Epidermal melanocyte (primary cell): ENCODE data around the gene SMLR1.
"Not testable (repeated sequence)": the region's sequence is repeated elsewhere in the genome, so short reads cannot be mapped to it uniquely, and the experiment has no call there.

ENCODE experiments used
- DNase-seq: peaks from one replicate; pipeline ENCODE4 v3.0.0; 2011; ENCODE audit warnings: low spot score; ENCODE audit not compliant: insufficient read length

The SMLR1 gene

DNA sequence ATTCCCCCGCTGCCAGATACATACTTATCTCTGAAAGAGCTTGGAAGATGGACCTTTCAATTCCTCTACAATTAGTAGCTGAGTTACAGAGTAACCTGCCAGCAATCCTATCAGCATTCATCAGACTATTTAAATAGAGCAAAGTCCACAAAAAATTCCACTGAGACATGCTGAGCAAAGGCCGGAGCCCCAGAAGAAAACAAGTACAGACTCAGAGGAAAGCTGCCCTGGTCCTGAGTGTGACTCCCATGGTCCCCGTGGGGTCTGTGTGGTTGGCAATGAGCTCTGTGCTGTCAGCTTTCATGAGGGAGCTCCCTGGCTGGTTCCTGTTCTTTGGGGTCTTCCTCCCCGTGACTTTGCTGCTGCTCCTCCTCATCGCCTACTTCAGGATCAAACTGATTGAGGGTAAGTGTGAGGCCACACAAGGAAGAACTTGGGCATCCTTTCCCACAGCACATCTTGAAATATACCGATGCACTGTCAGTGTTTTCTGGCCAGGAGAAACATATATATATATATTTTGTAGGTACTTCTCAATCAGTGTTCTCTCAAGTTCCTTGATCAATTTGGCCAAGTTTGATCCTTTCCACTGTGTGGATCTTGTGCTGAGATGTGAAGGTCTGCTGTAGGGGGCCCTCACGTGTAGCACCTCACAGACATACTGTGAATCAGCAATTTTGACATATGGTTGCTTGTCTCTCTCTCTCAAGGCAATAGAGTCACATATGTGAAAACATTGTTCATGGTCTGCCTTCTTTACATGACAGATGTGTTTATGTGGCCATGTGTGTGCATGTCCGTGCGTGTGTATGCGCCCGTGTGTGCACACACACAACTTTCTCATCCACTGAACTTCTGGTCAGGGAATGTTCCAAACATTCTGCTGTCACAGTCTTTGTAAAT, at the start of gene SMLR1:
Gene SMLR1, plus strand, starts transcription at position 160 of the 903 bp plus-strand sequence. Its CDS starts 8 bp downstream, at position 168.
- DNase-seq, result no peak

DNA sequence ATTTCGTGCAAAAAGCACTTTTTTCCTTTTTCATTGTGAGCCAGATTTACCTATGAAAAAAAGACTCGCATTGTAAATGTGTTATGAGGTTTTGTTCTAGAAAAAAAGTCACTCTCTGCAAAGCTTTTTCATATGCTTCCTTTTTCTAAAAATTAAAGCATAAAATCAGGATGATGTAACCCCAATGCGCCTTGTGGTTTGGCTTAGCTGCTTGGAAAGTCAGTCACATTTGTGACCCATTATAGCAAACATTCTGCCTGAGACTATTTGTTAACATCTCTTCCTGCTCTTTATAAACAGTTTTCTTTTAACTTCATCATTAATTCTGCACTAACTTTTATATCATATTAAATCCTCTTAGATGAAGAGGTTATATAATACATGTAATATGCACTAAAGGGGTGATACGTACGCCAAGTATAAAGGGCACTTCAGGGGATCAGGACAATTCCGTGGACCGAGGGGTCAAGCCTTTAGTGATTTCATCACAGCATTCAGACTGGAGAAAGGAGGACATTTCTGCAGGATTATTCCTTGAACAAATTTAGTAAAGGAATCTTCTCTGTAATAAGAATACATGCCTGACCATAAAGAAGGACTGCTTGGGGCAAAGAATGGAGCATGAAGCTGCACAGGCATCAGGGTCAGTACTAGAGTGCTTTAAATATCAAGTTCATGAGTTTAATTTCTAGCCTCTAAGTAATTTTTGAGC, 48.1 kb upstream of the SMLR1 start:
- peak; percentile 40 for DNase-seq

DNA sequence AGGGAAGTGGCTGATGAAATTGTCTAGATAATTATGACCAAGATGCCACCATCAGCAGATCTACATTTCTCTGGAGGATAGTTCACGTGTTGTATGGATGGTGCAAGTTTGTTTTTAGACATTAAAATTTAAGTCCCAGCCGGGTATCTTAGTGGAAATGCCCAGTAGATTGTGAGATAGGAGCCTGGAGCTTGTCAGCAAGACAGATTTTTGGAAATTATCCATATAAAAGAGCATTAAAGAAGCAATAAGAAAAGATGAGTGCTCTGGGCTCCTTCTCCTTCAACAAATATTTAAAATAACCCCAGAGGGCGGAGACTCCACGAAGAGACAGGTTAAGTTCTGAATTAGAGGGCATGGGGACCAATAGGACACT, 47.6 kb upstream of the SMLR1 start:
- DNase-seq, result no peak

DNA sequence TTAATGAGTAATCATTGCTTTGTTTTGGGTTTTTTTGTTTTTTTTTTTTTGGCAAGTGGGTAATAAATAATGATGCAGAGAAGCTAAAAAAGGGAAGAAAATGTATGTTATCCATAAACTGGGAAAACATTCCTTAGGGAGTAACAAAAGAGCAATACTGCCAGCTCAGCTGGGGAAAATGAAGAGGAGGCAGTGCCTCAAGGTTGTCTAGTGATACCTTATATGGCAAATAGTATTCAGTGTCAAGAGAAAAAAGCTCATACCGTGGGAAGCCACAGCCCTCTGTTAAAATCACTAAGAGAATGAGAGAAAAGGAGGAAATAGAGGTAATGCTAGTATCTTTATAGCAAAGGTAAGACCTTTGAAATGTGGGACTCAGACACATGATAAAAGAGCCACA, 47.1 kb upstream of the SMLR1 start:
- no peak for DNase-seq

DNA sequence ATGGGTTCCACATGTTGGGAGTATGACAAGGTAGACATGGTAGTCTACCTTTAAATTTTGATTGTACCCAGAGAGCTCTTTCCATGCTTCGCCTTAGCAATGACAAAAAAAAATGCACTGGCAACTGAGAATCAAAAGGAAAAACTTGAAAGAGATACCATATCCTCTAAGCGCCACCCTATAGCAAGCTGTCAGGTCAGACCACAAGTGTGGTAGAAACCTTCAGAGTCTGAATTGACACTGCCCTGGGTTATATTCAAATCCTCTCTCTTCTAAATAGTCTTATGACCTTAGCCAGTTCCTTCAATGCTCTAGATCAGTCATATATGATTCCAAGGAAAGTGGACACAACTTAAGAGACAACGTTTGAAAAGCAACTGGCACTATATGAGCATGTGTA, 45.6 kb upstream of the SMLR1 start:
- no peak for DNase-seq

DNA sequence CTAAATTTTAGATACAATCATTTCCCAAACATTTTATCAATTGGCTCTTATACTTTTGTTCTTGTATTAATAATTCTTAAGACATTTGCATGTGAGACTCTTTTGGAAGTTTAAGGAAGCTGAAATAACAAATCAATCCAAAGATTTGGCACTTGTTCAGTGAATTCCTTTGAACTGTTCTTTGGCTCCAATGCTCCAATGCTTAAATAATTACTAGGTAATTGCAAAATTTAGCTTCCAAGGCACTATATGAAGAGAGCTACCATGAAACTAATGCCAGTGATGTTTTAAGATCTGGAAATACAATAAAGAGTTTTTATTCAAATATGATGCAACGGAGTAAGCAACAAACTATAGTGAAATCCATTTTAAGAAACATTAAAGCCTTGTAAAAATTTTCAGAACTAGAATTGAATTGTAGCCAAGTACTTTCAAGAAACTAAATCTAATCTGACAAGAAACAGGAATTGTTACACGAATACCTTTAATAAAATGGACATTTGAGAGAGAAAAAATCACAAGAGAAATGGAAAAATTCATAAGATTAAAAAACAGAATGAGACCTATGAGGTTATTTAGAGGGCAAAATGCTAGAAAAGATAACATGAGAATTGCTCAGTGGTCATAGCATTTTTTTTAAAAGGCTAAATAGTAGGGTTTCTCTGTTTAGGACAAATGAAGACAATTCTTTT, 43.6 kb upstream of the SMLR1 start:
- DNase-seq, result no peak

DNA sequence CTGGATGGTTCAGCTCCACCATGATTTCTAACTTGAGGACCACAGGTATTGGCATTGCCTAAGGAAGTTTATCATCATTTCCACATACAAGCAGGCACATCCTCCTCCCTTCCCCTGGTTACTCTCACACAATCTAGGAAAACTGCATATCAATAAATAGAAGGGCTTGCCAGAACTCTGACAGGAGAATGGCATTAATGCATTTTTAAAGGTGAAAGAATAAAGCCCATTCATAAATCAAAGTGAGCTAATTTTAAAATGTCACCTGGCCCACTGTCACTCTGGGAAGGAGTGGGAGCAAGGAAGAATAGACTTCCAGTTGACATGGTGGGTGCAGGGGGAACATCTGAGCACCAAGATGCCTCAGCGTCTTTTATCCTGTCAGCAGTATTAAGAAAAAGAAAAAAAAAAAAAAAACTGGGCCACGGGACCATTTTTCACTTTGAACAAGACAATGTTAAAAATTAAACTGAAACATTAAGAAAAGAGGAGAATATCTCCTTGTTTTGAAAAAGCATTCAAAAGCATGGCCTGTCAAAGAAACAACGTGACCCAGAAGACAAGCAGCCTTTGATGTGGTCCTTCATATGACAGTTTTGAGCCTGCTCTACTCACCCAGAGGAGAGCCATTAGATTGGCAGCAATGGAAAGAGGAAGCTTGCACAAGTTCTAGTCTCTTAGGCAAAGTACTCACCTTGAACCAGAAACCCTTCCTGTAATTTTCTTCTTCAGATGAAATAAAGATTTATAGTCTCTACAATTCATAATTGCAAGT, 39.3 kb upstream of the SMLR1 start:
- no peak for DNase-seq

DNA sequence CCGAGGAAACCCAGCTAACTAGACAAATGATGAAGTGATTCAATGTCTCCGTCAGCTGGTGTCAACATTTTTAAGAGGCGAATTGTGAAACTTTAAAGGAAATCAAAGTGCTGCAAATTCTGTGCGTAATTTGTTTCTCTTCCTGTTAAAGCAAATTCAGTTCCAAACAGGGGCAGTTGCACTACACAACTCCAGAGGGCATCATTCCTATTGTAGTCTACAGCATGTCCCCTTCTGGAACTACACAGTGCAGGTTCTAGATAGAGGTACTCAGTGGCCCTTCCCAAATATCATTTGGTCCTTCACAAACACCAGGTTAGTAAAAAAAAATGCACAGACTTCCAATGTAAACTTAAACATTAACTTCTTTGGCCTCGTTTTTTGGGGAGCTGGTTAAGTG, 38.3 kb upstream of the SMLR1 start:
- DNase-seq, result no peak

DNA sequence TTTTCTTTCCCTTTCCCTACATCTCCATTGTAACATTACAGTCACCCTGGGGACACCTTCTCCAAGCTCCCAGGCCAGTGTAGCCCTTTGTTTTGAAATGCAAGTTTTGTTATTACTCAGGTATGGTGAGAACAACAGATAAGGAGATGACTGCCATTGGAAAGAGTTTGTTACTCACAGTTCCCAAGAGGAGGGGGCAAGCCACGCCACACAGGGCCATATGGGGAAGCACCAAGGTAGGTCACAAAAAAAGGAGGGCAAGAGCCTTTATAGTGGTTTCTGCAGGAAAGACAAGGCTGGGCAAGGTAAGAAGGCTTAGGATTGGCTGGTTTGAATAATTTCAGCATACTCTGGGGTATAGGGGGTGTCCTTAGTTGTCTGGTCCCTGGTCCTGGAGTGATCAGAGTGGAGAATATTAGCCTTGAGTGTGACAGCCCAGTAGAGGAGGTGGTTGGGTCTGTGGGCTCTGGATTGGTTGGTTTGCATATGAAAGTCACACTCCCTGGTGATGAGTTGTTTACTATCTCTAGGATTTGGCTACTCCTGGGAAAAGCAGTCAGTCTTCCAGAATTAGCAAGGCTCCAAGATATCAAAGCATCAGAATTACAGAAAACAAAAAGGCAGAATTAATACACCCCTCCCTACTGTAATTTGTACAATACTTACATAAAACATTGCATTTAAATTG, 33.1 kb upstream of the SMLR1 start:
- DNase-seq, result no peak

DNA sequence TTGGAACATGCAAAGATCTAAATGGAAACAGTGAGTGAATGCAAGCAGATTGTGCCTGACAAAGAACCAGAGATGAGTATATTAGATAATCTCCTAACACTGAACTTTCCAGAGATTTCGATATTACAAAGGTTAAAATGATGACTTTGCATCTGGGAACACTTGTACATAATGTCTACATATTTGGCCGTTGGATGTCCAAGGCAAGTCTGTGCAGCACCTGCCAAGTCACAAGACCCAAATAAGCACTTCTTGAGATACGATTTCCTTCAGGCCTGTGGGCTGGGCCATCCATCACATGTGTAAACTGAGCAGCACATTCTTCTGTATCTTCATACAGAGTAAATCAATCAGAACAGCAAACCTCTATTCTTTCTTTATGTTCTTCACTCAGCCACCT, 32.5 kb upstream of the SMLR1 start:
- no peak for DNase-seq

DNA sequence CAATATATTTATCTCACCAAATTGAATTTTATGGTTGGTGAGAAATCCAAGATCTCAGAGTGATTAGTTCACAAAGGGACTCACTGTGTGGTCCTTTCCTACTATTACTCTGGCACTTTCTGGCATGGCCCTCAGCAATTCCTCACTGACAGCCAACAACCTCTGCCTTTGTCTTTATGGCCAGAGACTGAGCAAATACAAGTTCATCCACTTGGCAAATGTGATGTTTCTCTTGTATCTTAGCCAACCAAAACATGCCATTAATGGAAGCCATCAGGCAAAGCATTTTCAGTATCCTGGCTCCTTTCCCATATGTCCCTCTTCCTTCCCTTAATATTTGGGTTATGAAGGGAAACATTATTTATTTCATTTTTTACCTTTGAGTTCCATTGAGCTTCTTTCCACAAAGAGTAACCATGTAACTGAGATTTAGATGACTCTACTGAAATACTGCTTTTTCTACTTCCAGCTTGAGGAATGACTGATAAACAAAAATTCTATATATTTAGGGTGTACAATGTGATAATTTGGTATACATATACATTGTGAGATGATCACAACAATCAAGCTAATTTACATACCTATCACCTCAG, 30.8 kb upstream of the SMLR1 start:
- no peak for DNase-seq

DNA sequence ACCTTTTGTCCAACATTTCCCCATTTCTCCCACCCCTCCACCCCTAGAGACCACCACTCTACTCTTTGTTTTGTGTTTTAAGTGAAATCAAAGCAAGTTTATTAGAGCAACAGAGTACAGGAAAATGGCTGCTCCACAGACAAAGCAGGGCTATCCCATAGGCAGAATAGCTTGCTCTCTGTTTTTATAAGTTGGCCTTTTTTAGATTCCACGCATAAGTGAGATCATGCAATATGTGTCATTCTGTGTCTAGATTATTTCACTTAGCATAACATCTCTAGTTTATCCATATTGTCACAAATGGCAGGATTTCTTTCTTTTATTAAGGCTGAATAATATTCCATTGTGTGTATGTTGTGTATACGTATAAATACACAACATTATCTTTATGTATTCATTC, 30.1 kb upstream of the SMLR1 start:
- DNase-seq, result no peak

DNA sequence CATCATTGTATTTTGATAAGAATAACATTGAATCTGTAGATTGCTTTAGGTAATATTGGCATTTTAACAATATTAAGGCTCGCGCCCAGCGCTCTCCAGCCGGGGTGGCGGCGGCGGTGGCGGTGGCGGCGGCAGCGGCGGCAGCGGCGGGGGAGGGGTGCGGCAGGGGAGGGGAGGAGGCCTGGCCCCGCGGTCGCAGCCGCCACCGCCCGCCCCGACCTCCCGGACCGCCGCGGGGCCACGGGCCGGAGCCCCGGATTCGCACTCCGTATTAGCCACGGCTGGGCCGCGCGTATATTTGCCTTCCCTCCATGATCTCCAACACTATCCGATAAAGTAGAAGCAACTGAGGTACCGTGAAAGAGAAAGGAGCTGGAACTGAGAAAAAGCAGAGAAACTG, 25.8 kb upstream of the SMLR1 start:
- not testable (repeated sequence) for DNase-seq

DNA sequence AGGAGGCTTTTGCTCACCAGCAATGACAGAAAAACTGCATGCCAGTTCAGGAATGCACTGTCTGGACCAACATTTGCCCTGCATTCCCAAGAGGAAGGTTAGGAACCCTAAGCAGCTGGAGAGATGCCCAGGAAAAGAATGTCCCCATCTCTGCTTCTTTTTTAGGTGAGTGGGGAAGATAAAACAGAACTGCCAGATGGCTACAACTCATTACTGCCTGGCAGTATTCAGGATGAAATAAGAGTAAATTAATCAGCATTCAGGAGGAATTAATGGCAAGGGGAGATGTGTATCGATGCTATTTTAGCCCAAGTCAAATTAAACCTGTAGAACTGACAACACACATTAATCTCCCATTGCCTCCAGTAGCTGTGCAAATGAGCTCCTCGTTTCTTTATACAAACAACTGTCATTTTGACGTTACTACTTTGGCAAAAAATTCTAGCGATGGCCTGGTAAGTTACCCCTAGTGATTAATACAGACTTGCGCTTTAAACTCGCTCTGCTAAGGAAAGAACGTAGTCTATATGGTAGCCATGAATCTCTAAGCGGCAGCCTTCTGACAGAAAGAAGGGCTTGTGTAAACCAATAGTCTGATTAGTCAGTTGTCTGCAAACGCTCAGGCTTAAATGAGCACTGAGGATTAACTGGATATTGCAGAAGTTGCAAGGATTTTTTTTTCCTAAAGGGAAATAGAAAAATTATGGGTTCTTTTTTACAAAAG, 16.7 kb upstream of the SMLR1 start:
- DNase-seq, result no peak

DNA sequence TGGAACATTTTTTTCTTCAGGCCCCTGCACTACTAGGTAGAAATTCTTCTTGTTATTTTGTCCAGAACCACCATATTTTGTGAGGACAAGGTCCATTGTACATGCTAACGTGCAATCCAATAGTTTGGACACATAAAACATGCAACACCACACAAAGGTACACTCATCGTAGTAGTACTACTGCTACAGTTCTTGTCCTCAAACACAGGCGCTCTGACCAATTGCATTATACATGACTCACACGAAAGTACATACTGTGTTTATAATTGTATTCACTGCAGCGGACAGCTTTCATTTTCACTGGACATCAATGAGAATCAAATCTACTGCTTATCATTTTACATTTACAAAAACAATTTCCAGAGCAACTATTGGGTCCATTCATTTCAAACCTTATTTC, 15.3 kb upstream of the SMLR1 start:
- no peak for DNase-seq

DNA sequence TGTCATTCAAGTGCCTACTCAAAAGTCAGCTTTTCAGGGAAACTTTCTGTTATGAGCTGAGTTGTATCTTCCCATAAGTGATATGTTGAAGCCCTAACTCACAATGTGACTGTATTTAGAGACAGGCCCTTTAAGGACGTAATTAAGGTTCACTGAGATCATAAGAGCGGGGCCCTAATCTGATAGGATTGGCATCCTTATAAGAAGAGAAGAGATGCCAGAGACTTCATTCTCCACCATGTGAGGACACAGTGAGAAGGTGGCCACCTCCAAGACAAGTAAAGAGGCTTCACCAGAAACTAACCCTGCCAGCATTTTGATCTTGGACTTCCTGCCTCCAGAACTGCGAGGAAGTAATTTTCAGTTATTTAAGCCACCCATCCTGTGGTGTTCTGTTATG, 12.7 kb upstream of the SMLR1 start:
- DNase-seq, result no peak

DNA sequence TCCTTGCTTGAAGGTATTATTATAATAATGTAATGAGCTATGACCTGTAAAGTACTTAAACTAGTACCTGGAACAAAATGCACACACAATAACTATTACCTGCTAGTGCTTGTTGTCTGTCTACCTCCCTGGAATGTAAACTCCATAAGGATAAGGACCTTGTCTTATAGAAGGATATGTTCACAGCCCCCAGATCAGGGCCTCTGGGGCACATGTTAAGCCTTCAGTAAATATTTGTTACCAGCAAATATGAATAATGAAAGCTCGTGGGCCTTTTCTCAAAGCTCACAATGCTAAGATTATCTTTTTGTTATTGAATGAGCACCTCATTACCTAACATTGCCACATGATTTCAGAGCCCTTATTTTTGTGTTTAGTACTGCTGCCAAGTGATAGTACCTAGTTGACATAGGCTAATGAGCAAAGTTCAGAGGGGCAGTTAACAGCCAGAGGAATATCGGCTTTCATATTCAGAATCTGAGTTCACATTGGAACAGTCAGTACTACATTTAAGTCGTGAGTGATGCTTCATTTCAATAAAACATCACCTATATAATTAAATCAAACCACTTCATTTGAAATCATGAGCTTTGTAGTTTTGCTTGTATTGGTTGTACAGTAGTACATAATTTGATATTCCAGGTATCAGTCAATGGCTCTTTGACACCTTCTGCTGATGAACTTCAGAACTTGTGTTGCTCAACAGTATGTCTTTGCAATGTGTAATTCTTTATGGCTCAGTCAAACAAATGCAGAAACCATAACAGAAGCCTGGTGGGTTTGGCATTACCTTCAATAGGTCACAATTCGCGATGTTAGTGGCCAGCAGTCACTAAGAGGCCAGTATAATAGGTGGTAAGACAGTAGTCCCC, 11.8 kb upstream of the SMLR1 start:
- no peak for DNase-seq

DNA sequence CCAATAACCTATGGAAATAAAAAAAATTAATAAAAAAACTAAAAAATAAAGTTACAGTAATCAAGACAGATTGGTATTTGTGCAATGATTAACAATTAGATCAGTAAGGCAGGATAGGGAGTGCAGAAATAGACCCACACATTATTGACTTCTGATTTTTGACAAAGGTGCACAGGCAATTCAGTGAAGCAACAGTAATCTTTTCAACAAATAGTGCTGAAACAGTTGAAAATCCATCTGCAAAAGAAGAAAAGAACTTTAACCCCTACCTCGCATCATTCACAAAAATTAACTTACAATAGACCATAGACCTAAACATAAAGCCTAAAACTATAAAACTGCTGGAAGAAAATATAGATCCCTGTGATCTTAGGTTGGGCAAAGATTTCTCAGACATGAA, 4.5 kb upstream of the SMLR1 start:
- no peak for DNase-seq
